ENCODE data around the gene GOLGA3. TPM values are rescaled to one million over a fixed set of nuclear protein-coding genes. Genes with fewer than 3 reads are reported as not detected.
"Not testable (repeated sequence)": the region's sequence is repeated elsewhere in the genome, so short reads cannot be mapped to it uniquely, and the experiment has no call there.

The GOLGA3 gene
- total and polyA plus RNA-seq, 7 donors: 7.5 to 40.8 (median 30.5) TPM

- H3K4me3 ChIP-seq: no peak overlapping the region
- H3K4me1 ChIP-seq: no peaks in the 10 kb centered on the region
- ATAC-seq: no peak
- H3K27ac ChIP-seq: no peak overlapping the region
- peaks cover 0 to 88% of the 10 kb centered on the region in 2 donors for H3K36me3 ChIP-seq (ENCODE audit: insufficient read depth in 1 of 2, low read depth in 1 of 2)
- H3K27me3 ChIP-seq (ENCODE audit: insufficient read depth in 3 of 3, low read length in 2 of 3): no peaks in the 10 kb centered on the region
- intact Hi-C loops (cut with DNase I): no loop called here
- no peaks in the 10 kb centered on the region for H3K9me3 ChIP-seq
- TF ChIP-seq, protein P1, sequence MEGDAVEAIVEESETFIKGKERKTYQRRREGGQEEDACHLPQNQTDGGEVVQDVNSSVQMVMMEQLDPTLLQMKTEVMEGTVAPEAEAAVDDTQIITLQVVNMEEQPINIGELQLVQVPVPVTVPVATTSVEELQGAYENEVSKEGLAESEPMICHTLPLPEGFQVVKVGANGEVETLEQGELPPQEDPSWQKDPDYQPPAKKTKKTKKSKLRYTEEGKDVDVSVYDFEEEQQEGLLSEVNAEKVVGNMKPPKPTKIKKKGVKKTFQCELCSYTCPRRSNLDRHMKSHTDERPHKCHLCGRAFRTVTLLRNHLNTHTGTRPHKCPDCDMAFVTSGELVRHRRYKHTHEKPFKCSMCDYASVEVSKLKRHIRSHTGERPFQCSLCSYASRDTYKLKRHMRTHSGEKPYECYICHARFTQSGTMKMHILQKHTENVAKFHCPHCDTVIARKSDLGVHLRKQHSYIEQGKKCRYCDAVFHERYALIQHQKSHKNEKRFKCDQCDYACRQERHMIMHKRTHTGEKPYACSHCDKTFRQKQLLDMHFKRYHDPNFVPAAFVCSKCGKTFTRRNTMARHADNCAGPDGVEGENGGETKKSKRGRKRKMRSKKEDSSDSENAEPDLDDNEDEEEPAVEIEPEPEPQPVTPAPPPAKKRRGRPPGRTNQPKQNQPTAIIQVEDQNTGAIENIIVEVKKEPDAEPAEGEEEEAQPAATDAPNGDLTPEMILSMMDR (IDR thresholded peaks at IDR 0.05): no peak
- WGBS, 3 donors: 79 to 81% (median 81%) methylated on average over 30 of the region's 30 CpGs
- DNase-seq: no peak
Measured at GRCh38 chr12:132847363-132848356, 19.0 kb upstream of the GOLGA3 start.

GRCh38 chr12:132844681-132845080, 16.0 kb upstream of the GOLGA3 start:
- WGBS, 3 donors: 93 to 99% (median 93%) methylated on average over 11 of the region's 11 CpGs
- not testable (repeated sequence) for H3K4me1 ChIP-seq, ATAC-seq

GRCh38 chr12:132842449-132843045, 13.9 kb upstream of the GOLGA3 start:
- no peak overlapping the region for H3K4me3 ChIP-seq
- WGBS, 3 donors: 75 to 81% (median 79%) methylated on average over 21 of the region's 21 CpGs
- no peaks in the 10 kb centered on the region for H3K4me1 ChIP-seq
- TF ChIP-seq, protein P1 (IDR thresholded peaks at IDR 0.05): no peak
- DNase-seq: no peak
- no peaks in the 10 kb centered on the region for H3K27me3 ChIP-seq (ENCODE audit: insufficient read depth in 3 of 3, low read length in 2 of 3)
- H3K36me3 ChIP-seq (ENCODE audit: insufficient read depth in 1 of 2, low read depth in 1 of 2): peaks cover 0 to 69% of the 10 kb centered on the region in 2 donors
- ATAC-seq: no peak
- no peak overlapping the region for H3K27ac ChIP-seq
- H3K9me3 ChIP-seq: no peaks in the 10 kb centered on the region
- intact Hi-C loops (cut with DNase I): no loop called here

More at GRCh38 chr12:132844681-132845080, 16.0 kb upstream of the GOLGA3 start:
- H3K9me3 ChIP-seq; DNase-seq; H3K27ac ChIP-seq; intact Hi-C loops (cut with DNase I); H3K27me3 ChIP-seq (ENCODE audit: insufficient read depth in 3 of 3, low read length in 2 of 3); H3K4me3 ChIP-seq: not testable (repeated sequence)
- peaks cover 0 to 88% of the 10 kb centered on the region in 2 donors for H3K36me3 ChIP-seq (ENCODE audit: insufficient read depth in 1 of 2, low read depth in 1 of 2)

- Histone ChIP-seq H3K36me3 (ENCODE audit: insufficient read depth in 1 of 2, low read depth in 1 of 2) (peaks cover 0 to 57% of the 10 kb centered on the region in 2 donors), H3K27me3 (ENCODE audit: insufficient read depth in 3 of 3, low read length in 2 of 3) (no peaks in the 10 kb centered on the region), H3K4me1 (no peaks in the 10 kb centered on the region), H3K4me3 (no peak overlapping the region), H3K27ac (no peak overlapping the region), H3K9me3 (no peaks in the 10 kb centered on the region)
- DNase-seq (no peak), ATAC-seq (no peak)
- TF ChIP-seq, protein P1 (IDR thresholded peaks at IDR 0.05): no peak
- intact Hi-C loops (cut with DNase I): no loop called here
- 95 to 97% (median 95%) methylated on average over 15 of the region's 15 CpGs for WGBS, 3 donors
Measured at GRCh38 chr12:132841151-132841550, 12.5 kb upstream of the GOLGA3 start.

GRCh38 chr12:132840536-132840935, 11.9 kb upstream of the GOLGA3 start:
- H3K36me3 ChIP-seq (ENCODE audit: insufficient read depth in 1 of 2, low read depth in 1 of 2): peaks cover 0 to 51% of the 10 kb centered on the region in 2 donors
- H3K4me3 ChIP-seq: no peak overlapping the region
- H3K27me3 ChIP-seq (ENCODE audit: insufficient read depth in 3 of 3, low read length in 2 of 3): no peaks in the 10 kb centered on the region
- H3K4me1 ChIP-seq: no peaks in the 10 kb centered on the region
- 89 to 95% (median 91%) methylated on average over 20 of the region's 20 CpGs for WGBS, 3 donors
- intact Hi-C loops (cut with DNase I): no loop called here
- ATAC-seq (no peak), DNase-seq (no peak)
- no peak overlapping the region for H3K27ac ChIP-seq
- H3K9me3 ChIP-seq: no peaks in the 10 kb centered on the region
- TF ChIP-seq, protein P1 (IDR thresholded peaks at IDR 0.05): no peak
